ES-I3 (cell line): Measurements from ENCODE around the gene BICD2.

Source experiments
- H3K36me3 ChIP-seq: 2 replicates; pipeline ENCODE4 v1.6.1; 2013; ENCODE audit warnings: mild to moderate bottlenecking, low read length, control low read depth, moderate library complexity; ENCODE audit not compliant: insufficient read depth
- H3K4me1 ChIP-seq: 2 replicates; pipeline ENCODE4 v1.6.1; 2013; ENCODE audit warnings: mild to moderate bottlenecking, control low read depth, low read length; ENCODE audit not compliant: insufficient read depth
- H3K9ac ChIP-seq: 2 replicates; pipeline ENCODE4 v1.6.1; 2013; ENCODE audit warnings: low read depth, mild to moderate bottlenecking, low read length, moderate library complexity
- H3K9me3 ChIP-seq: 2 replicates; pipeline ENCODE4 v1.6.1; 2013; ENCODE audit warnings: mild to moderate bottlenecking, low read length, moderate library complexity; ENCODE audit not compliant: control insufficient read depth, insufficient read depth

Gene BICD2

GRCh38 chr9:92669890-92670708 lies 94.5 kb downstream of the BICD2 start, which contains the start of gene IPPK:
Gene IPPK (minus strand): TSS chr9:92670131. CDS start chr9:92669988, 143 bp downstream.
- Histone ChIP-seq H3K36me3 (no peaks in the 10 kb centered on the region), H3K4me1 (no peaks in the 10 kb centered on the region), H3K9me3 (no peaks in the 10 kb centered on the region), H3K9ac (peak within 1 kb of the TSS; percentile 68)

DNA sequence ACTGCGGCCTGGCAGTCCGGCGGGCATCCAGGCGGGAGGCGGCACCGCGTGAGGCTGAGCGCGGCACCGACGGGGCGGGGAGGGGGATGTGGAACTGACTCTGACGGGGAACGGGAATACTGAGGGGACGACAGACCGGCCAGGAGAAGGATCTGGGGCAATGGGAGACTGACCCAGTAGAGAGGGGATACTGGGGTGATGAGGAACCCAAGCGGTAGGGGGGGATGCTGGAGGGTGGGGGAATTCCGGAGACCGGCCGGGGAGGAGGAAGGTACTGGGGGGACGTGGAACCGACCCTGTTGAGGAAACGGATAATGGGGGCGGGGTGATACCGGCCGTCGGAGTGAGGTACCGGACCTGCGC lies 95.1 kb downstream of the BICD2 start:
- H3K9me3 ChIP-seq: no peaks in the 10 kb centered on the region
- peaks cover 3% of the 10 kb centered on the region; the same call in 1 of the 2 replicates for H3K4me1 ChIP-seq
- peak overlapping the region; percentile 68; the same call in 1 of the 2 replicates for H3K9ac ChIP-seq

GRCh38 chr9:92668746-92669526 lies 95.7 kb downstream of the BICD2 start:
- no peaks in the 10 kb centered on the region for H3K9me3 ChIP-seq

More for the DNA sequence above, 95.1 kb downstream of the BICD2 start:
- H3K36me3 ChIP-seq: no peaks in the 10 kb centered on the region

GRCh38 chr9:92666912-92667532 lies 97.6 kb downstream of the BICD2 start:
- no peaks in the 10 kb centered on the region for H3K36me3 ChIP-seq
- H3K9ac ChIP-seq: no peak overlapping the region
- peaks cover 6% of the 10 kb centered on the region; the same call in 1 of the 2 replicates for H3K4me1 ChIP-seq
- no peaks in the 10 kb centered on the region for H3K9me3 ChIP-seq

More at GRCh38 chr9:92668746-92669526, 95.7 kb downstream of the BICD2 start:
- no peaks in the 10 kb centered on the region for H3K36me3 ChIP-seq
- H3K9ac ChIP-seq: peak overlapping the region; percentile 68; the same call in 1 of the 2 replicates
- H3K4me1 ChIP-seq: peaks cover 6% of the 10 kb centered on the region; the same call in 1 of the 2 replicates

- Histone ChIP-seq H3K36me3 (no peaks in the 10 kb centered on the region), H3K9ac (no peak overlapping the region), H3K4me1 (peaks cover 6% of the 10 kb centered on the region; the same call in 1 of the 2 replicates), H3K9me3 (no peaks in the 10 kb centered on the region)
Observed at GRCh38 chr9:92666236-92666635, 98.4 kb downstream of the BICD2 start.

GRCh38 chr9:92665836-92666235 lies 98.8 kb downstream of the BICD2 start:
- H3K4me1 ChIP-seq: peaks cover 6% of the 10 kb centered on the region; the same call in 1 of the 2 replicates
- H3K9me3 ChIP-seq: no peaks in the 10 kb centered on the region
- no peaks in the 10 kb centered on the region for H3K36me3 ChIP-seq
- H3K9ac ChIP-seq: no peak overlapping the region

GRCh38 chr9:92664394-92665152 lies 100.1 kb downstream of the BICD2 start:
- H3K9ac ChIP-seq: no peak overlapping the region
- H3K36me3 ChIP-seq: no peaks in the 10 kb centered on the region
- no peaks in the 10 kb centered on the region for H3K9me3 ChIP-seq
- H3K4me1 ChIP-seq: peaks cover 9% of the 10 kb centered on the region

DNA sequence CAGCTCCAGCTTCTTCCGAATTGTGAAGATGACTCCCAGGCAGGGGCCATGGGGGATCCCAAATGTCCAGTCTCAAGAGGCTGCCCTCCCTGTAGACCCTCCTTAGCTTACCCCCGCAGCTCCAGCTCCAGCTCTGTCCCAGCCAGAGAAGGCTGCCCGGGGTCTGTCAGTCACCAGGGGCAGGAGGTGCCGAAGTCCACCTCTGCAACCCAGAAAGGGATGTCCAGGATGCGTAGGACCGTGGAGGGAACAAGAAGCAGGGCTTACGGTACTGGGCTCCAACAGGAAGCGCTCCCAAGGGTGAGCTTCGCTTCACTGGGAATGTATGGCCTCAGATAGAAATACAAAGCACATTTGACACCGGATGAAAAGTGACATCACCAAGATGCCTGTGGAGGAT lies 100.7 kb downstream of the BICD2 start:
- H3K9me3 ChIP-seq: no peaks in the 10 kb centered on the region
- H3K36me3 ChIP-seq: no peaks in the 10 kb centered on the region
- peaks cover 9% of the 10 kb centered on the region for H3K4me1 ChIP-seq
- H3K9ac ChIP-seq: no peak overlapping the region

- Histone ChIP-seq H3K9ac (no peak overlapping the region), H3K9me3 (no peaks in the 10 kb centered on the region), H3K4me1 (peaks cover 9% of the 10 kb centered on the region), H3K36me3 (no peaks in the 10 kb centered on the region)
Observed at GRCh38 chr9:92663126-92663525, 101.5 kb downstream of the BICD2 start.

- Histone ChIP-seq H3K9ac (no peak overlapping the region), H3K36me3 (no peaks in the 10 kb centered on the region), H3K4me1 (peaks cover 9% of the 10 kb centered on the region), H3K9me3 (no peaks in the 10 kb centered on the region)
Observed at GRCh38 chr9:92661743-92662142, 102.9 kb downstream of the BICD2 start.
